Activated CD8-positive, alpha-beta memory T cell treated with anti-CD3 and anti-CD28 coated beads, Interleukin-2, amount 50 U/mL, for 24 hours (primary cell): ENCODE results near the gene IFI27L1.

Experiments
- DNase-seq: peaks from one replicate; pipeline ENCODE4 v3.0.0-alpha.2; 2020; ENCODE audit errors: extremely low read depth

Gene IFI27L1

GRCh38 chr14:94079891-94080620, 1.1 kb upstream of the IFI27L1 start:
- DNase-seq = no peak

- no peak for DNase-seq
These were observed 293 bp downstream of the IFI27L1 start for GRCh38 chr14:94081386-94081820.

- no peak for DNase-seq
These were observed 6.8 kb downstream of the IFI27L1 start for GRCh38 chr14:94087891-94088290.

GRCh38 chr14:94088516-94088915, 7.4 kb downstream of the IFI27L1 start:
- no peak for DNase-seq

GRCh38 chr14:94089479-94089878, 8.4 kb downstream of the IFI27L1 start:
- DNase-seq = no peak

- no peak for DNase-seq
These were observed 12.3 kb downstream of the IFI27L1 start for GRCh38 chr14:94093418-94093817.

GRCh38 chr14:94097091-94097490, 16.0 kb downstream of the IFI27L1 start:
- DNase-seq = no peak

DNA sequence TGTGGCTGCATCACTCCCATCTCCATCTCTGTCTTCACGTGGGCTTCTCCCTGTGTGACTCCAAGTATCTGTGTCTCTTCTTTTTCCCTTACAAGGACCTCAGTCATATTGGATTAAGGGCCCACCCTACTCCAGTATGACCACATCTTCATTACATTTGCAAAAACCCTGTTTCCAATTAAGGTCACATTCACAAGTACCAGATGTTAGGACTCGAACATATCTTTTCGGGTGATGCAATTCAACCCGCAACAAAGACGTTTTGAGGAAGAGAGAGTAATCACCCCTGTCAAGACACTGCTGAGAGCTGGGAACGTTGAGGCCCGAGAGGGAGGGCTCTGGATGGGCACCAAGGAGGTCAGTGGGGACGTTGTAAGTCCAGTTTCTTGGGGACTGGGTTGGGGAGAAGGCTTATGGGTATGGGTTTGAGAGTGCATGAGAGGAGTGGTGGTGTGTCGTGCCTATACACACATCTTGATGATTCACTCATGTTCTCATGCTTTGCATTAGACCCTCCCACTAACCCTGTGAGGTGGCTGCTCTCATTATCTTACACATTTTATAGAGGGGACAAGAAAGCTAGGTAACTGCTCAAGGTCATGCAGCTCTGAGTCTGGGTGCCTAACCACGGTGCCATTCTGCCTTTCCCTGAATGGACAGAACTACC, 17.3 kb downstream of the IFI27L1 start:
- DNase-seq = no peak

GRCh38 chr14:94099006-94099405, 17.9 kb downstream of the IFI27L1 start:
- no peak for DNase-seq

DNA sequence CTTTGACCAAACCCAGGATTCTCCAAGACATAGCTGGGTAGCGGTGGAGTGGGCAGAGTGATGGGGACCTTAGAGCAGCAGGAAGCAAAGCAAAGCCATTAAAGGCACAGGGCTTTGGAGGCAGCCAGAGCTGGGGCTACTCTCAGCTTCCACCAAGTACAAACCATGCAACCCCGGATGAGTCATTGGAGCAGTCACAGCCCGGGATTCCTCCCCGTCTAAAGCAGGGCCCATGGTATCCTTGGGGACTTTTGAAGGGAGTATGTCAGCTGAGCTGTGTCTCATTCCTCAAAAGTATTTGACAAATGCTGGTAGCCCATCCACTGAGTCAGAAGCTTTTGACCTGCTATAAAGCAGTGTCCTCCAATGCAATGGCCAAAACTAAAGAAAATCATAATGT, 19.7 kb downstream of the IFI27L1 start:
- no peak for DNase-seq

GRCh38 chr14:94101748-94102147, 20.6 kb downstream of the IFI27L1 start:
- no peak for DNase-seq

DNA sequence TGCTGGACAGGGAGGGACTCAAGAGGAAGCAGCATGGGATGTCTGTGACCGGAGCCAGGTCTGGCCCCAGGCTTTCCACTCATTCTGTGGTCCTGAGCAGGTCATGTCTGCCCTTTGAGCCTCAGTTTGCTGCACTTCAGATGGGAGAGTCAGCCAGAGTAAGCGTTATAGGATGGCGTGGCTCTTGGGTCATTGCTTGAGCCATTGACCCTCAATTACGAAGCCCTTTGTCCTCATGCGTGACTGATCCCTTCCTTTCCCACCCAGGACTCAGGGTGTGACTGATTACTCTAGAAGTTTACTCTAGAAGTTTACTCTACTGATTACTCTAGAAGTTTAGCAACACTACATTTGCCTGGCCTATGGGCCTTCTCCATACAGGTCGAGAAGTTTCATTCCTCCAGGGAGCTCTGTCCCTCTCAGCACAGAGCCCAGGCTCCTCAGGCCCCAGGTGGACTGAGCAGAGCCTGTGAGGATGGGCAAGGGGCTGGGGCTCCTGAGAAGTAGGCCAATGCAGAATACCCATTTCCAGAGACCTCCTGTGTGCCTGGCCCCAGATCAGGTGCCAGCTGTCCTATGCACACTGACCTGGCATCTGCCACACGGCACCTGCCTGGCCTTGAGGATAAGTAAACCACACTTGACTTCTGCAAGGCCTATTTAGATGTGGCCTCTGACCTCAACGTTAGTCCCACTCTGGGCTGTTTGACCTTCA, 21.8 kb downstream of the IFI27L1 start:
- DNase-seq = no peak

- no peak for DNase-seq
These were observed 22.5 kb downstream of the IFI27L1 start for GRCh38 chr14:94103554-94104150.

DNA sequence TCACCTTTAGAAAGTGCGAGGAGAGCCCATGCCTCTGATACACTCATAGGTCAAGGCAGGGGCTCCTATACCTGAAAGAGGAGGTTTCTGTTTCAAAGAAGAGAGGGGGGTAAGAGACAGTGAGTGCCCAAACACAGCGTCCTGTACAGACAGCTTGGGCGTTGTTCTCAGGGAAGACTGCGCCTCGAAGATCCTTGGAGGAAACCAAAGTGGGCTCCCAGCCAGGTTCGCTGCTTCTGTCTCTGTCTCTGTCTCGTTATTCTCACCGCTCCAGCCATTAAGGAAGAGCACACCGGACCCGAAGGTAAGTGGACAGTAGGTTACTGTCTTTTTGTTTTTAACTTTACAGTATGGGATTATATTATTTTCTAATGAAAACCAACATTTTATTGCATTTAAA, 23.6 kb downstream of the IFI27L1 start:
- DNase-seq = no peak

GRCh38 chr14:94109915-94110250, 28.8 kb downstream of the IFI27L1 start:
- DNase-seq = no peak

GRCh38 chr14:94110552-94111181, 29.6 kb downstream of the IFI27L1 start, which contains the start of gene IFI27:
TSS of gene IFI27 (plus strand) at chr14:94110736.
- no peak for DNase-seq

DNA sequence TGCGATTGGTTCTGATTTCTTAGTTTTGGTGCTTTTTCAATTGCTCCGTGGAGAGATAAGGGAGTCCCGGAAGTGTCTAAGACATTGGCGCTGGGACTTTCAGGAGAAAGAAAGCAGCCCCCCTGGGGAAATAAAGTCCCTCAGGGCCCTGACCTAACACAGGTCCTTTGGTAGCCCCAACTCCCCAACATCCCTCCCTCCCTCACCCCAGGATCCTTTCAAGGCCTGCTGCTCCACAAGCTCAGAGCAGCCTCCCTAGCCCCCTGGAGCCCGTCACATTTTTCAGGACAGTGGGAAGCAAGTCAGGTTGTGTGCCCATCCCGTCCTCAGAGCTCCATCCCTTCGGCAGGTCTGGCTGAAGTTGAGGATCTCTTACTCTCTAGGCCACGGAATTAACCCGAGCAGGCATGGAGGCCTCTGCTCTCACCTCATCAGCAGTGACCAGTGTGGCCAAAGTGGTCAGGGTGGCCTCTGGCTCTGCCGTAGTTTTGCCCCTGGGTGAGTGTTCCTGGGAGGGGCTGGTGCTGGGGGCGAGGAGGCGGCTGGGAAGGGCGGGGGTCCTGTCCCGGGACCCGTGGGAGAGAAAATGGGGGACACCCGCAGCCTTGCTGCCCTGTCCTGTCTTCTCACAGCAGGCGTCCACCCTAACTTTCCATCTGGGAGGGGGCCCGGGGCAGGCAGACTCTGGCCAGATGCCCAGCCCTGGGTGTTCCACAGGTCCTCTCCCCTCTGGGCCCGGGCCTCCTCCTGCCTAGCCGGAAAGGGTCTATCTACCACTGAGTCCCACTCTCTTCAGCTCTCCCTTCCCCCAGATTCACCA, 30.4 kb downstream of the IFI27L1 start:
- no peak for DNase-seq

- DNase-seq = no peak
These were observed 31.5 kb downstream of the IFI27L1 start for GRCh38 chr14:94112513-94113063.

GRCh38 chr14:94113073-94113472, 32.0 kb downstream of the IFI27L1 start:
- no peak for DNase-seq

GRCh38 chr14:94113490-94113889, 32.4 kb downstream of the IFI27L1 start:
- no peak for DNase-seq
